HCT116 (cell line): ENCODE measurements around the gene APOA5.

Experiments used
- EZH2 ChIP-seq: fragments of 200-600 bp; sonication (generic); IDR thresholded peaks from 2 replicates; pipeline ENCODE4 v1.6.1; 2017; ENCODE audit warnings: antibody characterized with exemption, mixed run types
- TF ChIP-seq, protein P1 (sequence below), 3 experiments: fragments of 200-600 bp in 1 of 3; sonication (generic) in 1 of 3; IDR thresholded peaks in 2 of 3; conservative IDR thresholded peaks in 1 of 3; 2 replicates each; pipeline ENCODE4 v1.5.1; 2012 to 2017; ENCODE audit warnings: low read depth in 2 of 3, low read length in 2 of 3, antibody characterized with exemption in 1 of 3, borderline replicate concordance in 1 of 3, control low read depth in 1 of 3, mild to moderate bottlenecking in 1 of 3, mixed read lengths in 1 of 3, mixed run types in 1 of 3, moderate library complexity in 1 of 3; ENCODE audit not compliant: insufficient read depth in 1 of 3

DNA sequence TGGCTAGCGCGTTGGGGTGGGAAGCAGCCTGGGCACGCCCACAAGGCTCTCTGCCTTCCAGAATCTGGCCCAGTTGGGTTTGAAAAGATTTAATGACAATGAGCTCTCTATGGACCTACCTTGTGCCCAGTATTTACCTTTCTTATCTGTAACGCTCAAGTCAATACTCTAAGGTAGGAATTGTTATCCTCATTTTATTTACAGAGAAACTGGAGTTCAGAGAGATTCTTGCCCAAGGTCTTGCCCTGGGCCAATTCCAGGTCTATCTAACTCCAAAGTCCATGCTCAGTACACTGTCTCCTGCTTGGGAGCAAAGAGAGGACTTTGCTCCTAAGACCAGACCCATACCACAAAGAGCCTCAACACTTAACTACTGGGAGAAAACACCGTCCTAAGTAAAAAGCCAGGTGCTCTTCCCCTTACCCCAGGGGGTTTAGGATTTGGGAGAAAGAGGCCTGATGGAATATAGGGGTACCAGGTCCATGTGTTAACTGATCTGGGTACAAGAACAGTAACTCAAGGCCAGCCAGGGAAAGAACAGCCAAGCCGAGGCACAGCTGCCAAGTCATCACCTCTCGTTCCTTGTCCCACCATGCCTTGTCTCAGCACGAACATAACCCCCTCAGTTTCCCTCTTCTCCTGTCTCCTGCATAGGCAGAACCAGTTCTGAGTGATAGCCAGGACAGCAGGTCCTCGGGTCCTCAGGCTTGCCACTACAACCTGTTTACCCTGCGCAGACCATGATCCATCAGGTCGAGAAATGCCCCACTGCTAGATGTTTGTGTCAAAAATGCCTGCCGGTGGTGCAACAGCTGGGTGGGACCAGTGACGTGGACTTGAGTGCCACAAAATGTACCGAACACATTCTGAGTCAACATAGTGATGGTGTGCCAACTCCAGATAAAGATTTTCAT is 16.8 kb upstream of the APOA5 start:
- TF ChIP-seq, protein P1, sequence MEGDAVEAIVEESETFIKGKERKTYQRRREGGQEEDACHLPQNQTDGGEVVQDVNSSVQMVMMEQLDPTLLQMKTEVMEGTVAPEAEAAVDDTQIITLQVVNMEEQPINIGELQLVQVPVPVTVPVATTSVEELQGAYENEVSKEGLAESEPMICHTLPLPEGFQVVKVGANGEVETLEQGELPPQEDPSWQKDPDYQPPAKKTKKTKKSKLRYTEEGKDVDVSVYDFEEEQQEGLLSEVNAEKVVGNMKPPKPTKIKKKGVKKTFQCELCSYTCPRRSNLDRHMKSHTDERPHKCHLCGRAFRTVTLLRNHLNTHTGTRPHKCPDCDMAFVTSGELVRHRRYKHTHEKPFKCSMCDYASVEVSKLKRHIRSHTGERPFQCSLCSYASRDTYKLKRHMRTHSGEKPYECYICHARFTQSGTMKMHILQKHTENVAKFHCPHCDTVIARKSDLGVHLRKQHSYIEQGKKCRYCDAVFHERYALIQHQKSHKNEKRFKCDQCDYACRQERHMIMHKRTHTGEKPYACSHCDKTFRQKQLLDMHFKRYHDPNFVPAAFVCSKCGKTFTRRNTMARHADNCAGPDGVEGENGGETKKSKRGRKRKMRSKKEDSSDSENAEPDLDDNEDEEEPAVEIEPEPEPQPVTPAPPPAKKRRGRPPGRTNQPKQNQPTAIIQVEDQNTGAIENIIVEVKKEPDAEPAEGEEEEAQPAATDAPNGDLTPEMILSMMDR (IDR thresholded peaks at IDR 0.05 in 2 of 3, conservative IDR thresholded peaks at IDR 0.05 in 1 of 3; ENCODE audit: borderline replicate concordance in 1 of 3, insufficient read depth in 1 of 3, low read depth in 2 of 3, low read length in 2 of 3), result no peak
- TF ChIP-seq EZH2, result no peak
